GM18498 (cell line): ENCODE results near the gene BTBD1.
"Not testable (repeated sequence)": the region's sequence is repeated elsewhere in the genome, so short reads cannot be mapped to it uniquely, and the experiment has no call there.

Source experiments
- ATAC-seq: cut with Tn5 transposase; IDR thresholded peaks from one replicate; pipeline ENCODE4 v1.9.1; 2021; ENCODE audit warnings: mild to moderate bottlenecking, moderate library complexity; ENCODE audit not compliant: unreplicated experiment

Gene BTBD1

DNA sequence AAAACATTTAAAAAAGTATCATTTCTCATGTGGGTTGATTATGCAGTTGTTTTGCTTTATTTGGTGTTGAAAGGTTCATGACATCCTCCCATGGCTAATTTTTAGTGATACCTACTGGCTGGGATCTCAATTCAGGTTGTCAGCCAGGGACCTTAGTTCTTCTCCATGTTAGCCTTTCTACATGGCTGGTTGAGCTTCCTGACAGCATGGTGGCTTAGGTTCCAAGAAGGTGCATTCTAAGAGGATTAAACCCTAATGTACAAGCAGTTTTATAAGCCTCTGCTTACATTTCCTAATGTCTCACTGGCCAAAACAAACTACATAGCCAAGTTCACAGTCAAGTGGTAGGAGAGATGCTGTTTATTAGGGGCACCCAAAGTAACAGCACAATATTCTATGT, 31.0 kb upstream of the BTBD1 start:
- no peak for ATAC-seq

DNA sequence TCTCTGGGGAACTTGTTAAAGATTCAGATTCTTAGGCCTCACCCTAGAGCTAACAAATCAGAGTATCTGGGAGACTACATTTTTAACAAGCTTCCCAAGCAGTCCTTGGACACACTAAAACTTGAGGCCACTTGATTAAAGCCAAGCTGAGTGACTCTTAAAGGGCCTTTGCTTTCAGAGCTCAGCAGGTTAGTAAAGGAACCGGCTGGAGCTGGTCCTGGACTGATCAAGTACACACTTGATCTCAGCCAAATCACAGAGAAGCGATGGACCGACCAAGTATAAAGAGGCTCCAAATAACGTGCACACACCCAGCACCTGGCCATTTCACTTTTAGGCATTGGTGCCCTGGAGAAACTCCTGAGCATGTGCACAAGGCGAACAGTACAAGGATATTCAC, 27.5 kb upstream of the BTBD1 start:
- ATAC-seq = no peak

DNA sequence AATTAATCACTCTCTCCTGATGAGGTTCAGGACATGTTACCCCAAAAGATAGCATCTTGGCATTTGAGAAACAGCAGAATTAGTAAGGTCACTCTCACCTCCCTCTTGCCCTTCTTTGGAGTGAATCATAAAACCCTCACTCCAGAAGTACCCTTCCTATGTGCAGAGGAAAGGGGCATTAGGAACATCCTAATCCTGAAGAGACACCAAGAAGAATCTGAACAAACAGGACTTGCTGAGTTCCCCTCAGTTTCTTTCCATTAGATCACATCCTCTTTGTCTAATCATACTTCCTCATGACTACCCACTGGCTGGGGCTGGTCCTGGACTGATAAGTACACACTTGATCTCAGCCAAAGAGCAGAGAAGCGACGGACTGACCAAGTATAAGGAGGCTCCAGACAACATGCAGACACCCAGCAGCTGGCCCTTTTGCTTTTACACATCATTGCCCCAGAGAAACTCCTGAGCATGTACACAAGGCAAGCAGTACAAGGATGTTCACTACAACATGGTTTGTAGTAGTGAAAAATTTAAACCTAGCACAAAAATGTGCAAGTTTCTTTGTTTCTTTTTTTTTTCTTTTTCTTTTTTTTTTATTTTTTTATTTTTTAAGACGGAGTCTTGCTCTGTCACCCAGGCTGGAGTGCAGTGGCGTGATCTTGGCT, 25.4 kb upstream of the BTBD1 start:
- ATAC-seq = peak; percentile 74

DNA sequence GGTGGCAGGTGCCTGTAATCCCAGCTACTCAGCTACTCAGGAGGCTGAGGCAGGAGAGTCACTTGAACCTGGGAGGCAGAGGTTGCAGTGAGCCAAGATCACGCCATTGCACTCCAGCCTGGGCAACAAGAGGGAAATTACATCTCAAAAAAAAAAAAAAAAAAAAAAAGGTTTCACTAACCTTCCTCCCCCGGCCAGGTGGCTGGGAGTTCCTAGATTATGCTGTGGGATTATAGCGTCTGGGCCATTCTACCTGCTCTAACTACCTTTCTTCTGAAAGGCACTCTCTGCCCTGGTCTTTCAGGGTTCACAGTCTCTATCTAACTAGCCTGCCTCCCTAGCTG, 24.9 kb upstream of the BTBD1 start:
- not testable (repeated sequence) for ATAC-seq

DNA sequence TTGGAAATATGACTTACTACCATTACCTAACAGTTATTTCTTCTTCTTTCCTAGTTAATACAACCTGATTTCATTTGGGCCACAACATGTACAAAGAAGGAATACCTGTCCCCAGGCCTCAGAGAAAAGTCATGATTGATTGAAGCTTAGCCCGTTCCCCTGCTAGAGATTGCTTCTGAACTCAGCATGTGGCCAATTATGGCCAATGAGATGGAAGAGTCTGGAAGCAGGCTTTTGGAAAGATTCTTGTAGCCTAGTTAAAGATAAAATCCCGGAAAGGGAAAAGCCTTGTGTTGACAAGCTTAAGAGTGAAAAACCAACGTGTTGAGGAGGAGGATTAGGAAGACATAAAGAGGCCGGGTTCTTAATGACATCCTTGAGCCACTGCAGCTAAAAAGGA, 23.4 kb upstream of the BTBD1 start:
- ATAC-seq = no peak

DNA sequence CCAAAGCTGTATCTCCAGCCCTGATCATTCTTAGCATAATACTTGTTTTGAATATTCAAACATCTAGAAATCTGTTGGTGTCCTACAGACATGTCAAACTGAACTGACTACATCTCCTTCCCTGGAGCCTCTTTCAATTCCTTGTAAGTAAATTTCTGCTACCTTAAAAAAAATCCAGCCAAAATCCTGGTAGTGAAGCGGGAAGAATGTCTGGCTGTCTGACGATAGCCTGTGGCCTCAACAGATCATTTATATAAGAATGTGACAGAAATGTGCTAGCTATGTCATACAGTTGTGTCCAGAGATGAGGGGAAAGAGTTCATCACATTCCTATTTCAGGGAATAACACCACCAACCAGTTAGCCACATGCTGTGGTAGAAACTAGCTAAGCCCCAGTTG, 21.8 kb upstream of the BTBD1 start:
- no peak for ATAC-seq

DNA sequence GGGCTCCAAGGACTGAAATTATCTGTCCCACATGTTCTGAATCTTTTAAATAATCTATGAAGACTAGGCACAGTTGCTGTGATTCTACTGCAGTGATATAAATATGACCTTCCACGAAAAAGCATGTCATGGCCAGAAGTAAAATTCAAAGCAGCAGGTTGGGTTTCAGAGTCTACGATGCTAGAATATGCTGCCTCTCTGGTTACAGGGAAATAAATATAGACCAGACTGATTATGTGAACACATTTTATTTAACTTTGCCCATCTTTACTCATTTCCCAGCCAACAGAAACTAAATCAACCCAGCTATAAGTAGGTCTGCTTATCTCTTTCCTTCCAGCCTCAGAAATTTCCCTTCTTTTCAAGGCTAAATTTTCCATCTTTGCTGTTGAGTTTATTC, 20.5 kb upstream of the BTBD1 start:
- ATAC-seq = no peak

DNA sequence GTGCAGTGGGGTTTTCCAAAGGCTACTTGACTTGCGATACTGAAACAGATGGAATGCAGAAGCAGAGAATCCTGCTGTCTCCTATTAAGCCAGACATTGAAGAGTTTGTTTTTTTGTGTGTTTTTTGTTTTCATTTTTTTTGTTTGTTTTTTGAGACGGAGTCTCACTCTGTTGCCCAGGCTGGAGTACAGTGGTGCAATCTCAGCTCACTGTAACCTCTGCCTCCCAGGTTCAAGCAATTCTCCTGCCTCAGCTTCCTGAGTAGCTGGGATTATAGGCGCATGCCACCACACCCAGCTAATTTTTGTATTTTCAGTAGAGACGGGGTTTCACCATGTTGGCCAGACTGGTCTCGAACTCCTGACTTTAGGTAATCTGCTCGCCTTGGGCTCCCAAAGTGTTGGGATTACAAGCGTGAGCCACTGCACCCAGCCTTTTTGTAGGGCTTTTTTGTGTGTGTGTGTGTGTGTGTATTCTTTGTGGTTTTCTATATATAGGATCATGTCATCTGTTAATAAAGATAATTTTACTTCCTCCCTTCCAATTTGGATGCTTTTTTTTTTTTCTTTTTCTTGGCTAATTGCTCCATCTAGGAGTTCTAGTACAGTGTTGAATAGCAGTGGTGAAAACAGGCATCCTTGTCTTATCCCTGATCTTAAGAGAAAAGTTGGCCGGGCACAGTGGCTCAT, 19.0 kb upstream of the BTBD1 start:
- ATAC-seq = not testable (repeated sequence)

DNA sequence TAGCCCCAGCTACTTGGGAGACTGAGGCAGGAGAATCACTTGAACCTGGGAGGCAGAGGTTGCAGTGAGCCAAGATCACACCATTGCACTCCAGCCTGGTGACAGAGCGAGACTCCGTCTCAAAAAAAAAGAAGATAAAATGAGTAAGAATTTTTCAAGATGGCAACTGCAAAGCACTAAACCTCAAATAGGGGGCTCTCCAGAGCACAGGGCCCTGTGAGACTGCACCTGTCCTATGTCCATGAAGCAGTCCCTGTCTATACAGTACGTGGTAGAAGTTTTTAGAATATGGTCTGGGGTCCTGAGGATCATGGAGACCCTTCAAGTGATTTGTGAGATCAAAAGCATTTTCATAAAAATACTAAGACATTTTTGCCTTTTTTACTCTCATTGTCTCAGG, 18.4 kb upstream of the BTBD1 start:
- ATAC-seq = not testable (repeated sequence)

DNA sequence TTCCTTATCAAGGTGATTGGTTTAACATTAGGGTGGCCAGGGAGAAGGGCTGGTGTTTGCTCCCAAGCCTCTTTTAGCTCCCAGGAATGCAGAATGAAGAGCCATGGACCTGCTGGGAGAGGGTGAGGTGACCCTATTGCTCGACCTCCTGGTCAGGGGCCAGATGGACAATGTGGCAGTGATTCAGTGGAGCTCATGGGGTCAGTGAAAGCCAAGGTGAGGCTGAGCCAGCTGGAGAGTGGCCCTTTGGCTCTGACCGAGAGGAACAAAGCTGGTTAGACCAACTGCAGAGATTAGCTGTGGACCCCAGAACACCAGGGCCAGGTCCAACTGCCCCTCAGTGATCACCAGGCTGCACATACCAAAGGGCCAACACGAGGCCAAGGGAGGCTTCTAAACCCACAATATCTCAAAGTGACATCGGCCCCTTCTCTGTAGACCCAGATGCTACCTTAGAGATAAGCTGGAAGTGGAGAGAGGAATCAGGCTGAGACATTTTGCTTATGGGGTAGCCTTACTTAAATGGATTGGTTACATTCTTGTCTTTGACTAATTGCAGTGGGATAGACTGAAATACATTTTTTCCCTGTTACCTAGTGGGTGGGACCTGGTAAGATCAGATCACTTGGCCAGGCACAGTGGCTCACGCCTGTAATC, 15.8 kb upstream of the BTBD1 start:
- no peak for ATAC-seq

DNA sequence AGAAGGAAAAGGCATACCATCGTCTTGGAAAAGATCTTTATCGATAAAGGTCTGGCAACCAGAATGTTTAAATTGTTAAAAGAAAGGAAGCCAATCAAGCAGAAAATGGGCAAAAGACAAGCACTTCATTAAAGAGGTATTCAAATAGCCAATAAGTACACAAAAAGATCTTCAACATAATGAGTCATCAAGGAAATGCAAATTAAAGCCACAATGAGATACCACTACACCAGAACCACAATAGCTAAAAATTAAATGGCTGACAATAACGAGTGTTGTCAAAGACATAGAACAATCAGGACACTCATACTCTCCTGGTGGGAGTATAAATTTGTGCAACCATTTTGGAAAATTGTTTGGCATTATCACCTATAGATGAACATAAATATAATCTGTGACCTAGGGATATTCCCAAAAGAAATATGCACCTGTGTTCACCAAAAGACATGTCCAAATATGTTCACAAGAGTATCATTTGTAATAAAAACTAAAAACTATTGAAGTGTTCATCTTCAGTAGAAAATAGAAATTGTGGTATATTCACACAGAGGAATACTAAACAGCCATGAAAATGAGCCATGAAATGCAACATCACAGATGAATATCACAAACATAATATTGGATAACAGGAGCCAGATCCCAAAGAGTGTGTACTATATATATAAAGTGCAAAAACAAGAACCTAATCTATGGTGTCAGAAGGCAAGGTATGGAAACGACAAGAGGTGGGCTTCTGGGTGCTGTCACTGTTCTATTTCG, 14.4 kb upstream of the BTBD1 start:
- ATAC-seq = no peak

DNA sequence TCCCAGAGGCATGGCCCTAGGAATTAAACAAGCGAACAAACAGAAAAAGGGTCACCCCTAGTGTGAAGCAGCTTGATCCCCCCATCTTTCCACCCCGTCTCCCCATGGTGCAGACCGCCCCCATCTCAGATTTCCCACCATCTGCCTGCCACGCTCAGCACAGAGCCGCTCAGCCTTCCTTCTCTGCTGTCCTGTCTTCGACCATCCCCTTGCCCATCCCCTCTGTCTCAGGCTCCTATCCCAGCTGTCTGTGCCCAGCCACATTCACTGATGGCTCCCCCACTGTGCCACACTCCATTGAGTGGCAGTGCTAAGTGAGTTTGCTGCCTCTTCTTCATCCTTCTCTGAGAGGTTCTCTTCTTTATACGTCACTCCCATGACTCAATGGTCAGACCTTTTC, 11.7 kb upstream of the BTBD1 start:
- ATAC-seq = no peak

DNA sequence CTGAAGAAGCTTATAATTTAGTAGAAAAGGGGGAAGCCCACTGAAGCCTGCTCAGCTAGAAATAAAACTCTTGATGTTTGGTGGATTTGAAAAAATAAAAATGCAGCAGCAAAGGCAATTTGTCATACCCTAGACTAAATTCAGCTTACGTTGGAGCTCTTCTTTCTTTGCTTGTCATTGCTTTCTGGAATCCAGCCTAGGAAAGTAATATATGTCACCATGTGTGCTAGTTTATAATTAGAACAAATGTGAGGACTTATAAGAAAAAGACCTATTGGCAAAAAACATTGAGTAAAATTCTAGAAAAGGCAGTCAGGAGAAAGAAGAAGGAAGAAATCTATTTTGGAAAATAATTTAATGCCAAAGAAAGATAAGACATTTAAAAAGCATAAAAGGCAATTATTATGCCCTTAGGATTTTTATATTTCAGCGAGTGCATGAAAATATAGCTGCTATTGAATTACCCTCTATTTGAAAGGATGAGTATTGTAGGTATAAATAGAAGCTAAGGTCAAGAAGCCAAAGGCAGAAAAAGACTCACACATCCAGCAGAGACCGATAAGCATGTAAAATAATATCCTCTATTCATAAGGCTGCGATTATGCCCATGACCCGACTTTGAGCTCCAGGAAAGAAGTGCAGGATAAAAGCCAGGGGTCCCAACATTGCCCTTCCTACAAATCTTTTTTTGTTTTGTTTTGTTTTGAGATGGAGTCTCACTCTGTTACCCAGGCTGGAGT, 10.6 kb upstream of the BTBD1 start:
- no peak for ATAC-seq

DNA sequence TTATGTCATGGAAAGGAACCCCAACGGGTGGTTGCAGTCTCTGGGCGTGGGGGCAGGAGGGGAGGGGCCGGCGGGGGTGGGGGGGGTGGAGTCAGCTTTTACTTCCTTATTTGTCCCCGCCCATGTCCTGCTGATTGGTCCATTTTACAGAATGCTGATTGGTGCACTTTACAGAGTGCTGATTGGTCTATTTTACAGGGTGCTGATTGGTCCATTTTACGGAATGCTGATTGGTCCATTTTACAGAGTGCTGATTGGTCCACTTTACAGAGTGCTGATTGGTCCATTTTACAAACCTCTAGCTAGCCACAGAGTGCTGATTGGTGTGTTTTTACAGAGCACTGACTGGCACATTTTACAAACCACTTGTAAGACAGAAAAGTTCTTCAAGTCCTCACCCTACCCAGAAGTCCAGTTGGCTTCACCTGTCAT, 2.2 kb upstream of the BTBD1 start:
- ATAC-seq = not testable (repeated sequence)

DNA sequence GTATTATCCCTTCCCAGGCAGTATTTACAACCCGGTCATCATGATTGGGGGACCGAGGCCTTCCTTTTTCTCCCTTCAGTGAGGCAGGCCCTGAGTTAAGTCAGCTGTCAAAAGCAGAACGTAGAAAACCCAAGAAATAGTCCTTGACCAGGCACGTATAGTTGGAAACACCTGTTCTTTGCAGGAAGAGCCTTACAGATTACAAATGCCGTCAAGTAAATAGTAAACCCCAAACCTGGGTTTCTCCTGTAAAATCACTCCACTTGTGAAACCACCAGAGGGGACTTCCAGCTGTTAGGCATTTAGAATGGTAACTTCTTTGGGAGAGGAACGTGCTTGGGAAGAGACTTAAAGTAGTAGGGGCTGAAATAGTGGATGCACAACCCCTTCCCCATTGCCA, 1.0 kb upstream of the BTBD1 start:
- ATAC-seq = no peak

DNA sequence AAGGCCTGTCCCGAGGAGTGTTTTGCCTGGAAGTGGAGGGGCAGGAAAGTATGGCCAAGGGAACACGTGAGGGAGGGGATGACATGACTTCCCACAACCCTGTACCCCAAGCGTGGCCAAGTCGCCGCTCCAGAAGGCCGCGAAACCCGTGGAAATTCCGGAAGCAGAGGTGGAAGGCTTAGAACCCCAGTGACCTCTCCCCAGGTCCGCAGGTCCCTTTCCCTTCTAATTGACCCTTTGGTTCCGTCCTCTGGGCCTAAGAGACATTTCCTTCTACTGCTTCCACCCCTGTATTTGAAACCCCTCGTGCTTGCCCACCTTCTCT, 548 bp upstream of the BTBD1 start:
- ATAC-seq = no peak

DNA sequence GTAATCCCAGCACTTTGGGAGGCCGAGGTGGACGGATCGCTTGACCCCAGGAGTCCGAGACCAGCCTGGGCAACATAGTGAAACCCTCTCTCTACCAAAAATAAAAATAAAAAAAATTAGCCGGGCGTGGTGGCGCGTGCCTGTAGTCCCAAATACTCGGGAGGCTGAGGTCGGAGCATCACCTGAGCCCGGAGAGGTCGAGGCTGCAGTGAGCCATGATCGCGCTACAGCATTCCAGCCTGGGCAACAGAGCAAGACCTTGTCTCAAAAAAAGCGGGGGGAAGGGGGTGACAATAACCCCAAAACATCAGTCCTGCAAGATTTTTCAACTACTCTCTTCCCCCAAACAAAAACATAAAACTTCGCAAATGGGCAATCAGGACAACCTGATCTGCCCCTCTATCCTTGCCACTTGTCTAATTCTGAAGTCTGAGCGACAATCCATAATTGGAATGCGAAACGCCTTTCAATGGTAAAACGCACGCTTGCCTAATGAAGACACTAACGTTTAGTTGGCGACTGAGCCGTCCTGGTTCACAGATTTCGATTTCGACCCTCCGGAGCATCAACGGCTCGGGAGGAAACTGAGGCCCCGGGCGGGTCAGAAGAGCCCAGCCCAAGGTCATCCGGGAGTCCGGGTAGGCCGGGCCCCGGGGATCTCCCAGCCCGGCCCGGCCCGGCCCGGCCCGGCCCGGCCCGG, 868 bp downstream of the BTBD1 start:
- no peak for ATAC-seq

DNA sequence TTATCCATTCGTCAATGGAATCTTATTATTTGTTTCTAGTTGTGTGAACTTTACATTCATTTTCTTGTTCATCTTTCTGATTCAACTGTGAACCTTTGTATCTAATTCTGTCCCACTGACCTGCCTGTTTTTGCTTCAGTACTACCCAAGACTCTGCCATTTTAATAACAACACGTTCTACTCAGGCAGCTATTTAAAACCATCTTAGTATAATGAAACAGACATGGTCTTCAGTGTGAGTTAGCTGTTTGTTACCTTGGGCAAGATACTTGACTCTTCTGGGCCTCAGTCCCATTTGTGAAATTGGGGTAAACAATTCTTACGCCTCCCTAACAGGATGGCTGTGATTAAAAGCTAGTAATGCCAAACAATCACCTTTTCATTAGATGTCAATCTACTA, 1.6 kb downstream of the BTBD1 start:
- no peak for ATAC-seq

DNA sequence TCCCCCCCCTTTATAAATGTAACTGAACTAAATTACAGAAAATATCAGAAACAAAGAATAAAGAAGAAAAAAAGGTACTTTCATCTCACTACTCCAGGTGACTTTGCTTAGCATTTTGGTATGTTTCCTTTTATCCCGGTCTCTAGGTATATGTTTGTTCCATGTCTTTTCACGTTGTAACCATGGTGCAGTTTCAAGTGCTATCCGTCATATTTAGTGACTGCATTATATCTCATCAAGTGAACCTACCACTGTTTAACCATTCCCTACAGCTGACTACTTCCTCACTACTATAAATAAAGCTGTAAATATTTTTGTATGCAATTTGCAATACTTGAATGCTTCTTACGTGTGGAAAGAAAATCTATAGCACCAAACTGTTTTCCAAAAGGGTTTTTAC, 2.2 kb downstream of the BTBD1 start:
- ATAC-seq = no peak

DNA sequence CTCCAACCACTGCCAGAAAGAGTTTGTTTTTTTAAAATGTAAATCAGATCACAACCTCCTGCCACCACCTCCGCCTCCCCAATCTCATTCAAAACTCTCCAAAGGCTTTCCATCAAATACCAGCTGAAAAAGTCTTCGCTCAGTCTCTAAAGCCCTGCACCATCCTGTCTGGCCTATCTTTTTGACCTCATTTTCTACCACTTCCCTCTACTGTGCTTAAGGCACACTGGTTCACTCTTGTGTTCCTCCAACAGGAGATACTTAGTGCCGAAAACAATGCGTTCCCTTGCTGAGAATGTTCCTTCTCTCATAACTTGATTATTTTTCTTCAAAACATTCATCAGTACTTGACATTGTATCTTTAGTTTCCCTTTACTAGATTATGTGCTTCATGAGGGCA, 3.5 kb downstream of the BTBD1 start:
- no peak for ATAC-seq

DNA sequence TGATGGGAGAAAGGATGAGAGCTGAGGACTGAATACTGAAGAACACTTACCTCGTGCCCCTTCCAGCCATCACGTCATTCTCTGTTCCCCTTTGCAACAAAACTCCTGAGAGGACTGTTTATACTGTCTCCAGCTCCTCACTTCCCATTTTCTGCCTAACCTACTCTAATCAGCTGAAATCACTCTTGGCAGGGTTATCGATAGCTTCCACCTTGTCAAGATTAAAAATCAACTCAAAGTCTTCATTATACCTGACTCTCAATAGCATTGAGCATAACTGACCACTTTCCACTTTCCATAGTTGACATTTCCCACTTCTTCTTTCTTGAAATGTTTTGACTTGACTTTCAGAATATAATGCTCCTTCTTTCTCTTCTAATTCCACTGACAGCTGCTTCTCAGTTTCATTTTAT, 4.3 kb downstream of the BTBD1 start:
- ATAC-seq = no peak
